ENCODE measurements around the gene ARHGEF16. TPM values are rescaled to one million over a fixed set of nuclear protein-coding genes. Genes with fewer than 3 reads are reported as not detected.

Gene ARHGEF16
- total RNA-seq, 1 experiment from 2014 or later, result 10.1 TPM

DNA sequence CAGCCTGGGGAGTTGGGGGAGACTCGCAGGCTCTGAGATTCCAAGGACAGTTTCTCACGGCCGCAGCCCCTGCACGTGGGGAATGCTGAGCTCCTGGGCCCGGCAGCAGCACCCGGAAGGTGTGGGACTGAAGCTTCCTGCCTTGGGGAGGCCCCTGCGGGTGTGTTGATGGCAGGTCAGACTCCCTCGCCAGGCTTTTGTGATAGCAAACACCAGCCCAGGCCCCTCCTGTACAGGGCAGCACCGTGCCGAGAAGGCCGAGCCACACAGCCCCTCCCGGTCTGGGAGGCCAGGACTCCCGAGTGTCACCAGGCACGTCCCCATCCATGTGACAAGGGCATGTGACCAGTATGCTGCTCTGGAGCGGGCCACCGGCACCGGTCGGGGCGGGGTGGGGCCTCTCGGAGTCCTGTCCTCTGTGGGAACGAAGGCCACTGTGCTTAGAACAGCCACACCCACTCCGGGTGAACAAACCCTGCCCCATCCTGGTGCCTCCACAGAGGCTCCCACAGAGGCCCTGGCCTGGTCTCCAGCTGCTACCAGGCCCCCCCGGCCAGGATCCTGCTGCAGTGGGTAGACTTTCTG is 31.1 kb upstream of the ARHGEF16 start:
- ATAC-seq (no peak), DNase-seq (ENCODE audit: low read depth, low spot score) (no peak)
- intact Hi-C loops (cut with micrococcal nuclease; ENCODE audit: unreplicated experiment), result loop anchor here (5.0 kb wide), 2 partner anchors 356 to 411 kb away; partner anchors contain the start of gene PRDM16
- POLR2A ChIA-PET, result no interaction called here
- TF ChIP-seq POLR2AphosphoS5 (IDR thresholded peaks at IDR 0.05; ENCODE audit: low read depth, low read length), result no peak
- no peak for TF ChIP-seq SIN3A (IDR thresholded peaks at IDR 0.05; ENCODE audit: borderline replicate concordance, insufficient read depth, low read depth, low read length)
- TF ChIP-seq, protein P1, sequence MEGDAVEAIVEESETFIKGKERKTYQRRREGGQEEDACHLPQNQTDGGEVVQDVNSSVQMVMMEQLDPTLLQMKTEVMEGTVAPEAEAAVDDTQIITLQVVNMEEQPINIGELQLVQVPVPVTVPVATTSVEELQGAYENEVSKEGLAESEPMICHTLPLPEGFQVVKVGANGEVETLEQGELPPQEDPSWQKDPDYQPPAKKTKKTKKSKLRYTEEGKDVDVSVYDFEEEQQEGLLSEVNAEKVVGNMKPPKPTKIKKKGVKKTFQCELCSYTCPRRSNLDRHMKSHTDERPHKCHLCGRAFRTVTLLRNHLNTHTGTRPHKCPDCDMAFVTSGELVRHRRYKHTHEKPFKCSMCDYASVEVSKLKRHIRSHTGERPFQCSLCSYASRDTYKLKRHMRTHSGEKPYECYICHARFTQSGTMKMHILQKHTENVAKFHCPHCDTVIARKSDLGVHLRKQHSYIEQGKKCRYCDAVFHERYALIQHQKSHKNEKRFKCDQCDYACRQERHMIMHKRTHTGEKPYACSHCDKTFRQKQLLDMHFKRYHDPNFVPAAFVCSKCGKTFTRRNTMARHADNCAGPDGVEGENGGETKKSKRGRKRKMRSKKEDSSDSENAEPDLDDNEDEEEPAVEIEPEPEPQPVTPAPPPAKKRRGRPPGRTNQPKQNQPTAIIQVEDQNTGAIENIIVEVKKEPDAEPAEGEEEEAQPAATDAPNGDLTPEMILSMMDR (IDR thresholded peaks at IDR 0.05), result no peak
- no peak for TF ChIP-seq TCF7L2 (IDR thresholded peaks at IDR 0.05; ENCODE audit: low read depth, low read length)
- no peak for TF ChIP-seq REST (IDR thresholded peaks at IDR 0.05; ENCODE audit: insufficient read depth in 1 of 2, low read depth in 2 of 2, low read length in 1 of 2)
- no peak overlapping the region for H3K27ac ChIP-seq (ENCODE audit: low read length)
- H3K27me3 ChIP-seq (ENCODE audit: control insufficient read depth, insufficient read depth, low read length), result no peaks in the 10 kb centered on the region
- H3K4me3 ChIP-seq (ENCODE audit: low read depth in 2 of 2, low read length in 2 of 2), result no peak overlapping the region
- CTCF ChIA-PET, result no interaction called here
- no peaks in the 10 kb centered on the region for H3K9me3 ChIP-seq (ENCODE audit: control insufficient read depth, insufficient read depth, low read depth, low read length)
- peaks cover 6% of the 10 kb centered on the region; the same call in 1 of the 2 replicates for H3K36me3 ChIP-seq (ENCODE audit: control insufficient read depth, insufficient read depth, low read length)
- no TSS peak for BruUV-seq (replicated peaks)
- no peaks in the 10 kb centered on the region for H3K4me1 ChIP-seq (ENCODE audit: control insufficient read depth, insufficient read depth, low read length)
- in situ Hi-C loops (cut with HindIII; ENCODE audit: low pct_unique_long_range_greater_than_20kb, low sequenced_read_pairs), result no loop called here

GRCh38 chr1:3423896-3424611 is 30.4 kb upstream of the ARHGEF16 start:
- no peak for TF ChIP-seq REST (IDR thresholded peaks at IDR 0.05; ENCODE audit: insufficient read depth in 1 of 2, low read depth in 2 of 2, low read length in 1 of 2)
- TF ChIP-seq, protein P1 (IDR thresholded peaks at IDR 0.05), result no peak
- no peak for TF ChIP-seq SIN3A (IDR thresholded peaks at IDR 0.05; ENCODE audit: borderline replicate concordance, insufficient read depth, low read depth, low read length)
- TF ChIP-seq POLR2AphosphoS5 (IDR thresholded peaks at IDR 0.05; ENCODE audit: low read depth, low read length), result no peak
- no peak for TF ChIP-seq TCF7L2 (IDR thresholded peaks at IDR 0.05; ENCODE audit: low read depth, low read length)
- Histone ChIP-seq H3K4me1 (ENCODE audit: control insufficient read depth, insufficient read depth, low read length) (no peaks in the 10 kb centered on the region), H3K27ac (ENCODE audit: low read length) (no peak overlapping the region), H3K9me3 (ENCODE audit: control insufficient read depth, insufficient read depth, low read depth, low read length) (no peaks in the 10 kb centered on the region), H3K36me3 (ENCODE audit: control insufficient read depth, insufficient read depth, low read length) (peaks cover 6% of the 10 kb centered on the region; the same call in 1 of the 2 replicates), H3K27me3 (ENCODE audit: control insufficient read depth, insufficient read depth, low read length) (no peaks in the 10 kb centered on the region), H3K4me3 (ENCODE audit: low read depth in 2 of 2, low read length in 2 of 2) (no peak overlapping the region)
- ATAC-seq (0 out of 2 replicates have a peak, but pooled peaks have one; percentile 24), DNase-seq (ENCODE audit: low read depth, low spot score) (no peak)
- BruUV-seq (replicated peaks), result no TSS peak
- intact Hi-C loops (cut with micrococcal nuclease; ENCODE audit: unreplicated experiment) (loop anchor here (5.0 kb wide), 2 partner anchors 357 to 412 kb away; partner anchors contain the start of gene PRDM16), in situ Hi-C loops (cut with HindIII; ENCODE audit: low pct_unique_long_range_greater_than_20kb, low sequenced_read_pairs) (no loop called here)
- POLR2A ChIA-PET, result no interaction called here
- CTCF ChIA-PET, result interaction anchor here (0.7 to 1.0 kb wide), 5 partner anchors 17 to 412 kb away, joined by 3 to 8 read pairs (median 4); no protein-coding TSS in a partner anchor
